VCaP (cell line): ENCODE results near the gene TTLL11.
"Not testable (repeated sequence)": the region's sequence is repeated elsewhere in the genome, so short reads cannot be mapped to it uniquely, and the experiment has no call there.

Experiments used
- H3K27ac ChIP-seq: fragments of 450-650 bp; 2 replicates; pipeline ENCODE4 v1.5.1; 2017
- CTCF ChIP-seq: fragments of 450-650 bp; conservative IDR thresholded peaks from 2 replicates; pipeline ENCODE4 v1.5.1; 2017; ENCODE audit warnings: mild to moderate bottlenecking, moderate library complexity

TTLL11 gene

DNA sequence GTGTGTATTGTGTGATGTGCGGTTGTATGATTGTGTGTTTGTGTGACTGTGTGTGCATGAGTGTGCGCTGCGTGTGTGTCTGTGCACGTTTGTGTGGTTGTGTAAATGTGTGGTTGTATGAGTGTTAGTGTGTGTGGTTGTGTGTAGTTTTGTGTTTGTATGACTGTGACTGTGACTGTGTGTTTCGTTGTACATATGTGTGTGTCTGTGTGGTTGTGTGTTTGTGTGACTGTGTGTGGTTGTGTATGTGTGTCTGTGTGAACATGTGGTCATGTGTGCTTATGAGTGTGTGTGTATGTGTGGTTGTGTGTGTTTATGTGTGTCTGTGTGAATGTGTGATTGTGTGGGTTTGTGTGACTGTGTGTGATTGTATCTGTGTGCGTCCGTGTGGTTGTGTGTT, 197.8 kb downstream of the TTLL11 start:
- TF ChIP-seq CTCF, result no peak
- no peak overlapping the region for H3K27ac ChIP-seq

GRCh38 chr9:121894380-121894779, 198.7 kb downstream of the TTLL11 start:
- not testable (repeated sequence) for H3K27ac ChIP-seq

- no peak overlapping the region for H3K27ac ChIP-seq
- TF ChIP-seq CTCF, result no peak
Measured at GRCh38 chr9:121893786-121894185, 199.3 kb downstream of the TTLL11 start.

- no peak for TF ChIP-seq CTCF
- no peak overlapping the region for H3K27ac ChIP-seq
Measured at GRCh38 chr9:121892706-121893105, 200.4 kb downstream of the TTLL11 start.

GRCh38 chr9:121890746-121891145, 202.4 kb downstream of the TTLL11 start:
- no peak overlapping the region for H3K27ac ChIP-seq

GRCh38 chr9:121889990-121890563, 203.0 kb downstream of the TTLL11 start:
- no peak overlapping the region for H3K27ac ChIP-seq
- no peak for TF ChIP-seq CTCF

More at GRCh38 chr9:121890746-121891145, 202.4 kb downstream of the TTLL11 start:
- no peak for TF ChIP-seq CTCF

DNA sequence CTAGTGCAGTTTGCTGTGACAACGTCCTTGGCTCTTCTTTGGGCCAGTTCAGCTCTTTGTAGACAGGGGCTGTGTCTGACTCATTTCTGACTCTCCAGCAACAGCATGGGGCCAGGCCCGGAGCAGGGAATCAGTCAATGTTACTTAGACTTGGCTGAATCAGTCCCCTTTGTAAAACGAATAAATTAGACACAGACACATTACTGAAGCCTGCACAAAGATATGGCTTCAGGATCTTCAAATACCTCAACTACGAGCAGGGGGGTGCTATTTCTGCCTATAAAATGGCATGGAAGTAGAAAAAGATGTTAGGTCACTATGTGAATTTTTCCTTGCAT, 204.7 kb downstream of the TTLL11 start:
- H3K27ac ChIP-seq, result no peak overlapping the region
- TF ChIP-seq CTCF, result no peak

DNA sequence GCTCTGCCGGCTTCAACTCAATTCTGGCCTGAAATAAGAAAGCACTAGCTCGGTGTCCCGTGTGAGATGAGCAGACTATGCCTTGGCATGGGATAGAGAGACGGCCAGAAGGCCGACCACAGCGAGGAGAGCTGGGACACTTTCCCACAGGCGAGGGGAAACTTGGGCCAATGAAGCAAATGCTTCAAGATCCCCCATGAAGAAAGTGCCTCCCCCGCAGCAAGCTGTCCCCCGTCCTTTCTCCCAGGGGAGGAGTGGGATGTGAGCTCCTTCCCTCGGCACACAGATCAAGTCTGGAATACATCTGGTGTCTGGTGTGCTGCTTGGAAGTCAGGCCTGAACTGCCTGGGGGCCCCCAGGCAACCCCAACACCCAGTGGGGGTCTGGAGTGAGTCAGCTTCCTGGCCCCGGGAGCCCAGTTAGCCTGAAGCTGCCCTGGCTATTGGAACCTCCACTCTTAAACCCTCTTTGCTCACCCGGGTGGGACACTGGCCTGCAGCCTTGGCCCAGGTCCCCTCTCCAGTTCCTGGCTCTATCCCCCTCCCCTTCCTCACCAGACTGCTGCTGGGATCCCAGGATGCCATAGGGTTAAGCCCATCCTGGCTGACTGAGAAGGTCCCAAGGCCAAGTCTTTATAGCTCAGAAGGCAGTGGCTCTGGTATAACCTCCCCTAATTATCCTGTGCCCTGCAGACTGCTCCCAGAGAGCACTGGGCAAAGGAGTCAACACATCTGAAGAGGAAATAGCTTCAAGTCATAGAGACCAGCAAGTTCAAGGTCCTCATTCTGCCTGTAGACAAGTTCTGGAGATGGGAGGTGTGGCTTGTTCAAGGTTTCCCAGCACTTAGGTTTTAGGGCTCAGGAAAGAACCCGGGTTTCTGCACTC, 205.3 kb downstream of the TTLL11 start:
- no peak for TF ChIP-seq CTCF
- H3K27ac ChIP-seq, result no peak overlapping the region
